T-helper 9 cell (primary cell): ENCODE results near the gene CYTH2.

Experiments used
- DNase-seq: peaks from one replicate; pipeline ENCODE4 v3.0.0-alpha.2; 2020

CYTH2 gene

GRCh38 chr19:48496959-48497727 lies 28.0 kb downstream of the CYTH2 start:
- DNase-seq = no peak

GRCh38 chr19:48497728-48498594 lies 28.8 kb downstream of the CYTH2 start:
- no peak for DNase-seq

- no peak for DNase-seq
Measured at GRCh38 chr19:48498595-48499311, 29.6 kb downstream of the CYTH2 start.

- DNase-seq = no peak
Measured at GRCh38 chr19:48499316-48500090, 30.3 kb downstream of the CYTH2 start.

- DNase-seq = no peak
Measured at GRCh38 chr19:48500830-48501493, 31.8 kb downstream of the CYTH2 start.

- peak; percentile 72 for DNase-seq
Measured at GRCh38 chr19:48501494-48502349, 32.6 kb downstream of the CYTH2 start.

GRCh38 chr19:48502350-48503018 lies 33.3 kb downstream of the CYTH2 start:
- no peak for DNase-seq

- DNase-seq = no peak
Measured at GRCh38 chr19:48506138-48506733, 37.1 kb downstream of the CYTH2 start.

- no peak for DNase-seq
Measured at GRCh38 chr19:48507911-48508439, 38.8 kb downstream of the CYTH2 start.

- DNase-seq = no peak
Measured at GRCh38 chr19:48508729-48509411, 39.7 kb downstream of the CYTH2 start.

GRCh38 chr19:48509467-48510194 lies 40.5 kb downstream of the CYTH2 start:
- DNase-seq = no peak

GRCh38 chr19:48510421-48511268 lies 41.5 kb downstream of the CYTH2 start:
- peak; percentile 75 for DNase-seq

GRCh38 chr19:48511321-48511731 lies 42.2 kb downstream of the CYTH2 start:
- no peak for DNase-seq

GRCh38 chr19:48511800-48512503 lies 42.8 kb downstream of the CYTH2 start, which contains the start of gene LMTK3:
LMTK3 (minus strand) TSS chr19:48511835; CDS start chr19:48511576, 259 bp downstream.
- DNase-seq = peak; percentile 78

- no peak for DNase-seq
Measured at GRCh38 chr19:48512504-48513288, 43.5 kb downstream of the CYTH2 start.
